Tibial artery (tissue), 4 donors: Measurements from ENCODE around the gene SLC41A3.
"Not testable (repeated sequence)": the region's sequence is repeated elsewhere in the genome, so short reads cannot be mapped to it uniquely, and the experiment has no call there.

Source experiments
- DNase-seq, 2 donors: peaks; one replicate each; pipeline ENCODE4 v3.0.0-alpha.2; 2019
- H3K27ac ChIP-seq, 2 donors: fragments of 200-600 bp; sonication (generic) in 1 of 2; 1 replicate in 1 of 2; 2 replicates in 1 of 2; pipeline ENCODE4 v1.5.1; 2018 to 2019; ENCODE audit warnings: mild to moderate bottlenecking in 1 of 2
- H3K27me3 ChIP-seq, 2 donors: fragments of 200-600 bp; sonication (generic) in 1 of 2; one replicate each; pipeline versions ENCODE4 v1.5.1 to v1.6.0; 2016 to 2019
- H3K36me3 ChIP-seq, 3 donors: fragments of 200-600 bp; sonication (generic) in 2 of 3; one replicate each; pipeline ENCODE4 v1.5.1; 2016 to 2019; ENCODE audit warnings: mild to moderate bottlenecking in 2 of 3
- H3K4me1 ChIP-seq, 4 donors: fragments of 200-600 bp; sonication (generic) in 2 of 4; 1 replicate in 3 of 4; 2 replicates in 1 of 4; pipeline ENCODE4 v1.5.1; 2016 to 2019
- H3K4me3 ChIP-seq, 2 donors: fragments of 200-600 bp; sonication (generic) in 1 of 2; 1 replicate in 1 of 2; 2 replicates in 1 of 2; pipeline ENCODE4 v1.5.1; 2018 to 2019; ENCODE audit warnings: mild to moderate bottlenecking in 2 of 2
- H3K9me3 ChIP-seq, 3 donors: fragments of 200-600 bp; sonication (generic) in 1 of 3; one replicate each; pipeline ENCODE4 v1.5.1; 2016 to 2019
- intact Hi-C: fragments of 100-400 bp; cut with DNase I; formaldehyde crosslinking; loops from one replicate; pipeline ENCODE4 v1.15.0; 2023; ENCODE audit warnings: low total_unique reads
- TF ChIP-seq, protein P1 (sequence below), 2 experiments: fragments of 200-600 bp in 1 of 2; fragments of 450-650 bp in 1 of 2; IDR thresholded peaks; one replicate each; pipeline ENCODE4 v1.5.1; 2017 to 2019; ENCODE audit warnings: antibody characterized with exemption in 2 of 2, mild to moderate bottlenecking in 1 of 2, moderate library complexity in 1 of 2

SLC41A3 gene

DNA sequence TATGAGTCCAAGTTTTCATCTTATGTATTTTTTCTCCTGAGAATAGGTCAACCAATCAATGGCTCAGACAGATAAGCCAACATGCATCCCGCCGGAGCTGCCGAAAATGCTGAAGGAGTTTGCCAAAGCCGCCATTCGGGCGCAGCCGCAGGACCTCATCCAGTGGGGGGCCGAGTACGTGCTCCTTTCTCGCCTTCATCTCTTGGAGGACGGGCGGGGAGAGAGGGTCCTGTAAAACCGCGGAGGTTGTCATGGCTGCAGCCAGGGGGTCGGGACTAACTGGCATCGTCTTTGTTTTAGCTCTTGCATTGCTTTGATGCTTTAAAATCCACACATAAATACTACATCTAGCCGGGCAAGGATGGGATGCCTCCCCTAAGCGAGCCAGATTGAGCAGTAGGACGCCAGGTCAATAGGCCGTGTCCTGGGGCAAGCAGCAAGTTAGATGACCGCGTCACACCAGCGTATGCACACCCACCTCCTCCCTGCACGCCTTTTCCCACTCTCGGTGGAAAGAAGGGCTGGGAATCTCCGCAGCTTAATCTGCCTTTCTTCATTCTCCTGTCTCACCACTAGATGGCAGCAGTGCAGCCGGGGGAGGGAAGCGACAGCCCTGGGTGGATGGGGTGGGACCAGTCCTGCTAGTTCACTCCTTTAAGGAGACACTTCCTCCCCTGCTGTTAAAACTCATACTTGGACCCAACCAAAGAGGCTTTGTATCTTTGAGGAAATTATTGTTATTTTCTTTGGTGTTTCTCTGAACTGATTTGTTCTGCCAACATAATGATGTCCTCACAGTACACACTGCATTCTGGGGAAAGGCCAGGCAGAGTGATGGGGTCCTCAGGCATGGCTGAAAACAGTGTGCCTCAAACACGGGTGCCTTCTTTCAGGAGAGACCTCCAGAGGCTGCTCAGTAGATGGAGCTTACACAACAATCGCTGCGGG, 111.7 kb downstream of the SLC41A3 start:
- intact Hi-C loops, H3K27me3 ChIP-seq, H3K36me3 ChIP-seq, H3K9me3 ChIP-seq, H3K4me1 ChIP-seq, H3K27ac ChIP-seq: not testable (repeated sequence)
- peak; percentile 32 to 68 for DNase-seq
- H3K4me3 ChIP-seq, result peak overlapping the region; percentile 32 to 36
- TF ChIP-seq, protein P1, sequence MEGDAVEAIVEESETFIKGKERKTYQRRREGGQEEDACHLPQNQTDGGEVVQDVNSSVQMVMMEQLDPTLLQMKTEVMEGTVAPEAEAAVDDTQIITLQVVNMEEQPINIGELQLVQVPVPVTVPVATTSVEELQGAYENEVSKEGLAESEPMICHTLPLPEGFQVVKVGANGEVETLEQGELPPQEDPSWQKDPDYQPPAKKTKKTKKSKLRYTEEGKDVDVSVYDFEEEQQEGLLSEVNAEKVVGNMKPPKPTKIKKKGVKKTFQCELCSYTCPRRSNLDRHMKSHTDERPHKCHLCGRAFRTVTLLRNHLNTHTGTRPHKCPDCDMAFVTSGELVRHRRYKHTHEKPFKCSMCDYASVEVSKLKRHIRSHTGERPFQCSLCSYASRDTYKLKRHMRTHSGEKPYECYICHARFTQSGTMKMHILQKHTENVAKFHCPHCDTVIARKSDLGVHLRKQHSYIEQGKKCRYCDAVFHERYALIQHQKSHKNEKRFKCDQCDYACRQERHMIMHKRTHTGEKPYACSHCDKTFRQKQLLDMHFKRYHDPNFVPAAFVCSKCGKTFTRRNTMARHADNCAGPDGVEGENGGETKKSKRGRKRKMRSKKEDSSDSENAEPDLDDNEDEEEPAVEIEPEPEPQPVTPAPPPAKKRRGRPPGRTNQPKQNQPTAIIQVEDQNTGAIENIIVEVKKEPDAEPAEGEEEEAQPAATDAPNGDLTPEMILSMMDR (IDR thresholded peaks at IDR 0.05), result peak; percentile 69 to 71

DNA sequence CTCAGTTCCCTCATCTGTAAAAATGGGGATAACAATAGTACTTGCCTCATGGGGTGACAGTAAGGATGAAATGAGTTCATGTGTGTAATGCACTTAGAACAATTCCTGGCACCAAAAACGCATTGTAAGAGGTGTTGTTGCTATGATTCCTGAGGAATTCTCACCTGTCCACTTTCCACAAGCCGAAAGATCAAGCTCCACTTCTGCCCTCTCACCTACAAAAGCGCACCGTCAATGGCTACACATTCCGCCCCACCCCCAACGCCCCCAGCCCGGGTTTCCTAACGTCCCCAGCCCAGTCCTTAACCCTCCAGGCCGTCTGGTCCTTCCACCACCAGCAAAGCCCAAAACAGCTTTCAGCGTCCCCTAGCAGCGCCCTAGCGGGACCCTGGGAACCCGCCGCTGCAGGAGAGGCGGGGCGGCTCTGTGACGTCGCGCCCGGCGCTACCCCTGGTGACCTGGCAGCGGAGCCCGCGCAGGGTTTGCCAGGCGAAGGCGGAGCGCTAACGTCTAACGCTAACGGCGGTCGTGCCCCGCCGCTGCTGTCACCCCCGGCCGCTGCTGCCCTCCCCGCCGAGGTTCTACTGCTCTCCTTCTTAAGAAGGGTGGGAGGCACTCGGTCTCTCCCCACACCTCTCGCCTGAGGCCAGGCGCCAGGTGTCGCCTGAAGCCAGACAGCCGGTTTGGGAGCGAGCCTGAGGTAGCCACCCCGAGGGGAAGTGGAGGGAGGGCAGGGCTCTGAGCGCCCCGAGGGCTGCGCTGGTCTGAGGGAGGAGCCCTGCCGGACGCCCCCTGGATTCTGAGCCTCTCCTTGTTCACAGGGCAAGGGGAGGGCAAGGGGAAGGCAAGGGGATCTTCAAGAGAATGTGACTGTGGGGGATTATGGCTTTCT, 115.0 kb downstream of the SLC41A3 start, which contains the start of gene ROPN1B:
ROPN1B (plus strand) TSS at position 478 of the 892 bp plus-strand sequence. CDS start 2,877 bp downstream, outside the sequence.
- H3K27me3 ChIP-seq, H3K4me1 ChIP-seq, H3K4me3 ChIP-seq, DNase-seq, intact Hi-C loops, H3K9me3 ChIP-seq, H3K36me3 ChIP-seq, H3K27ac ChIP-seq: not testable (repeated sequence)

DNA sequence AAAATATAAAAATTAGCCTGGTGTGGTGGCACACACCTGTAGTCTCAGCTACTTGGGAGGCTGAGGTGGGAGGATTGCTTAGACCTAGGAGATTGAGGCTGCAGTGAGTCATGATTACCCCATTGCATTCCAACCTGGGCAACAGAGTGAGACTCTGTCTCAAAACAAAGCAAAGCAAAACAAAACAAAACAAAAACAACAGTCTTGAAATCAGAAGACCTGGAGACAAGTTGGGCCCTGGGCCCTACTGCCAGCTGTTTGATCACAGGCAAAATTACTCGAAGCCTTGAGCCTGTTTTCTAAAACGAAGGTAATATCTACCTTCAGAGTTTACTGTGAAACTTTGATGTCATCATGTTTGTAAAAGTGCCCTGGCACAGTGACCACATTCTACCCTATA, 115.8 kb downstream of the SLC41A3 start:
- H3K4me1 ChIP-seq, H3K36me3 ChIP-seq, H3K4me3 ChIP-seq, H3K27ac ChIP-seq, intact Hi-C loops, H3K9me3 ChIP-seq, H3K27me3 ChIP-seq, DNase-seq: not testable (repeated sequence)

DNA sequence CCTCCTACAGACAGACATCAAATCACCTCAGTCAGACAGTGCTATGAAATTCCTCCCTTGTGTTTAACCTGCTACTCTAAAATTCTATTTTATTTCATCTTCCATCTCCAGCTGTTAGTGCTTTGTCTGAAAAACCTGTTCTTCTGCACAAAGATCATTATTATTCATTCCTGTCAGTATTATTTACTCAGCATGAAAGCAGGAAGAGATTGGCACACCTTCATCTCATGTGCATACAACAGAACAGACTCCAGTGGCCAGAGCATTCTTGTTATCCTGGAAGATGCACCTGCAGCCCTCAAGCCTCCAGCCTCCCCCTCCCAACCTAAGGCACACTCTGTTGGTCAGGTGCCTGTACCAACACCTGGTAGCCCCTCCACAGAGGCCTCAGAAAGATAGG, 116.8 kb downstream of the SLC41A3 start:
- Histone ChIP-seq H3K9me3 (no peaks in the 10 kb centered on the region), H3K27me3 (no peaks in the 10 kb centered on the region), H3K36me3 (no peaks in the 10 kb centered on the region), H3K4me3 (no peak overlapping the region), H3K4me1 (peaks cover 0 to 7% (median 3%) of the 10 kb centered on the region in 4 donors), H3K27ac (no peak overlapping the region)
- TF ChIP-seq, protein P1 (IDR thresholded peaks at IDR 0.05), result no peak
- intact Hi-C loops, result no loop called here
- no peak for DNase-seq

DNA sequence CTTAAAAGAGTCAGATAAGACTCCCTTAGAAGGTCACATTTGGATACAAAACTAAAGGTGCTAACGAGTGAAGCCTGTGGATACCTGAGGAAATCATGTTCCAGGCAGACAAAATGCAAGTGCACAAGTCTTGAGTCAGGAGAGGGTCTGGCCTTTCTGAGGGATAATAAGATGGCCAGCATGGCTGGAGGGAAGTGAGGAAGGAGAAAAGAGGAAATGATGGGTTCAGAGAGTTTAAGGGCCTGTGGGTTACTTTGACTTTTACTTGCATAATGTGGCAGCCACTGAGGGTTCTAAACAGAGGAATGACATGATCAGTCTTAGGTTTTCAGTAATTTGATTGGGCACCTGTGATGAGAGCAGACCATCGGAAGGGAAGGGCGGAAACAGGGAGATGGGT, 118.4 kb downstream of the SLC41A3 start:
- Histone ChIP-seq H3K27me3 (peaks cover 0 to 10% of the 10 kb centered on the region in 2 donors), H3K9me3 (no peaks in the 10 kb centered on the region), H3K27ac (no peak overlapping the region), H3K4me3 (no peak overlapping the region), H3K36me3 (no peaks in the 10 kb centered on the region), H3K4me1 (no peaks in the 10 kb centered on the region)
- no peak for DNase-seq
- TF ChIP-seq, protein P1 (IDR thresholded peaks at IDR 0.05), result no peak
- intact Hi-C loops, result no loop called here

DNA sequence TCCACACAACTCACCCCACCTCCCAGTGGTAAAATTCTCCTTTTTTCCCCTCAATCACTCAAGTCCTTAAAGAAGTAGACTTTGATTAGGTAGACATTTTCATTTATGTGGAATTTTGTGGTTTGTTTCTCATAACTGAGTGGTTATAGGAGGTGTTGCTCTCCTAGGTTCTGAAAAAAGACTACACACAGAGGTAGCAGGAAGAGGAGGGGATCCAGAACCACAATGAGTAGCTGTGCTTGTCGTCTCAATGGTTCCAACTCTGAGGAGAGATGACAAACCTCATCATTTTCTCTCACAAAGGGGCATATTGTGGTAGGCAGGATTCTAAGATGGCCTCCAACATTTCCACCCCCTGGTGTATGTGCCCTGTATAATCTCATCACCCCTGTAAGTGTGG, 120.1 kb downstream of the SLC41A3 start:
- H3K9me3 ChIP-seq, DNase-seq, H3K4me1 ChIP-seq, H3K27ac ChIP-seq, intact Hi-C loops, H3K4me3 ChIP-seq, H3K36me3 ChIP-seq: not testable (repeated sequence)
- H3K27me3 ChIP-seq, result peaks cover 0 to 27% of the 10 kb centered on the region in 2 donors

DNA sequence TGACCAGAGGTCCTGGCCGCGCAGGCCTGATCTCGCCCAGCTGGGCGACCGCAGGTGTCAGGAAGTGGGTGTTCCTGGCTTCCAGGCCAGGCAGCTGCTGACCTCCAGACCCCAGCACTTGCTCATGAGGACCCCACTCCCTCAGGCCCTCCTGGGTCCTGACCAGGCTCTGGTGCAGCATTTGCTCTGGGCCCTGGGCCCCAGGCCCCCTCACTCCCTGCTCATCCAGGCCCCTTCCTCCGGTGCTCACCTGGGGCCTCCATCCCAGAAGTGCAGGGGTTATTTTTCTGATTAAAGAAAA, 122.7 kb downstream of the SLC41A3 start:
- Histone ChIP-seq H3K27ac (no peak overlapping the region), H3K27me3 (peaks cover 0 to 50% of the 10 kb centered on the region in 2 donors), H3K4me1 (peaks cover 0 to 4% (median 0%) of the 10 kb centered on the region in 4 donors), H3K36me3 (no peaks in the 10 kb centered on the region), H3K4me3 (no peak overlapping the region), H3K9me3 (no peaks in the 10 kb centered on the region)
- TF ChIP-seq, protein P1 (IDR thresholded peaks at IDR 0.05), result no peak
- no peak for DNase-seq
- intact Hi-C loops, result no loop called here
